ENCODE results near the gene CDHR5. TPM values are rescaled to one million over a fixed set of nuclear protein-coding genes. Genes with fewer than 3 reads are reported as not detected.

The CDHR5 gene
- total RNA-seq, 1 donor = not detected

DNA sequence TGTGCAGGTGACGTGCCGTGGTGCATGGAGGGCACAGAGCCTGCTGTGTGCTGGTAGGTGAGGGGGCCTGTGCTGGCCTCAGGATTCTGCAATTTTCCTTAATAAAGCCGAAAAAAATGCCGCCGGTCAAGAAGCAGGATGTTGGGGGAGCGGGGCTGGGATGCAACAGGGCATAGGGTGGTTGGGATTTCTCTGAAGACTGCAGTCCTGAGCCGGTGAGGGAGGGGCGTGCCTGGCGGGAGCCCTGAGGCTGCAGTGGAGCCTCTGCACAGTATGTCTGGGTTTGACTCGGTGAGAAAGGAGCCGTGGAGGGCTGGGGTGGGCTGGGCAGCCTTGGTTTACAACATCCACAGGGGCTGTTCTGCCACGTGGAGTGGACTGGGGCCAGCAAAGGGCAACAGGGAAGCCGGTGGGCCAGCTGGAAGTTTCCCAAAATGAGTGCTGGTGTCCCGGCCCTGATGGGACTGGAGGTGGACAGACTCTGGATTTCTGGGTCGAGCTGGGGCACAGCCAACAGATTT, 1.3 kb downstream of the CDHR5 start:
- H3K4me3 ChIP-seq (ENCODE audit: low read depth, low read length) = no peak overlapping the region
- no peak for TF ChIP-seq CTCF (IDR thresholded peaks at IDR 0.05; ENCODE audit: insufficient read depth, low read length)
- no peak for DNase-seq (ENCODE audit: low read depth)

DNA sequence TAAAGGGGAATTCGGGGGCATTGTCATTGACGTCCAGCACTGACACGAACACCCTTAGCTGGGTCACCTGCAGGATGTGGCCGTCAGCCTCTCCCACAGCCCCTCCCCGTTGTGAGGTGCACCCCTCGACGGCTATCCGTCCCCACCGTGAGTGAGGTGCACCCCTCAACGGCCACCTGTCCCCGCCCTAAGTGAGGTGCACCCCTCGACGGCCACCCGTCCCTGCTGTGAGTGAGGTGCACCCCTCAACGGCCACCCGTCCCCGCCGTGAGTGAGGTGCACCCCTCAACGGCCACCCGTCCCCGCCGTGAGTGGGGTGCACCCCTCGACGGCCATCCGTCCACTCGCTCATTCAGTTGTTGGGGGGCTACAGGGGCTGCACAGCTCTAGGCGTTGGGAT, 2.9 kb downstream of the CDHR5 start:
- no peak overlapping the region for H3K4me3 ChIP-seq (ENCODE audit: low read depth, low read length)
- DNase-seq (ENCODE audit: low read depth) = no peak
- TF ChIP-seq CTCF (IDR thresholded peaks at IDR 0.05; ENCODE audit: insufficient read depth, low read length) = no peak

GRCh38 chr11:620935-621814, 3.6 kb downstream of the CDHR5 start:
- H3K4me3 ChIP-seq (ENCODE audit: low read depth, low read length) = no peak overlapping the region
- DNase-seq (ENCODE audit: low read depth) = no peak
- TF ChIP-seq CTCF (IDR thresholded peaks at IDR 0.05; ENCODE audit: insufficient read depth, low read length) = no peak

DNA sequence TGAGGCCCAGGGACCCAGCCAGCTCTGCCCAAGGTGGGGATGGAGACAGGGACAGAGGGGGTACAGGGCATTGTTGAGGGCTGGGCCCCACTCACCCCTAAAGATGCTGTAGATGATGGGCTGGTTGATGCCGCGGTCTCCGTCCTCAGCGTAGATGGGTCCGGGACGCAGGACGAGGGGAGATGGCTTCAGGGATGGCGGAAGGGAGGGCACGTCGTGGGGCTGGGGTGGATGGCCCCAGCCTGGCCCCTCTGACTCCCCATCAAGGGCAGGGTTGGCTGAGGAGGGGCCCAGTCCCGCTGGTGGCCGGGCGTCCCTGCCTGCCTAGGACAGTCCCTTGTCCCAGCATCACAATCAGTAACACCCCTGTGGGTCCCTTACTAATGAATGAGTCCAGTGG, 4.6 kb downstream of the CDHR5 start:
- DNase-seq (ENCODE audit: low read depth) = no peak
- H3K4me3 ChIP-seq (ENCODE audit: low read depth, low read length) = no peak overlapping the region
- TF ChIP-seq CTCF (IDR thresholded peaks at IDR 0.05; ENCODE audit: insufficient read depth, low read length) = no peak

DNA sequence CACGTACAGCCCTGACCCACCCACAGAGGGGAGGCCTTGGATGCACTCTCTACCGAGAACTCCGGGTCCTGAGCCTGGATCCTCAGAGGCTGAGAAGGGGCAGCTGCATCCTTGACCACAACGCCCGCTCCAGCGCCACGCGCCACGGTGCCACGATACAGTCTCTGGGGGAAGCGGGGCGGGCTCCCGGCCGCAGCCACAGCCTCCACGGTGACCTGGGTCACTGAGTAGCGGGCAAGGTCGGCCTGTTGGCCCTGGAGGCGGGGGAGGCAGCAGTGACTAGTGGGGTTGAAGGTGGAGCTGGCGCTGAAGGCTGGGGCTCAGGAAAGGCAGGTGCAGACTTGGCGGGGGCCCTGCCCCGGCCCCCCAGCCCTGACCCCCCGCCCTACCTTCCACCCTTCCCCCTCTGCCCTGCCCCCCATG, 5.1 kb downstream of the CDHR5 start:
- no peak for TF ChIP-seq CTCF (IDR thresholded peaks at IDR 0.05; ENCODE audit: insufficient read depth, low read length)
- H3K4me3 ChIP-seq (ENCODE audit: low read depth, low read length) = no peak overlapping the region
- DNase-seq (ENCODE audit: low read depth) = no peak

- H3K4me3 ChIP-seq (ENCODE audit: low read depth, low read length) = no peak overlapping the region
- TF ChIP-seq CTCF (IDR thresholded peaks at IDR 0.05; ENCODE audit: insufficient read depth, low read length) = no peak
- DNase-seq (ENCODE audit: low read depth) = no peak
Measured at GRCh38 chr11:618856-619627, 5.7 kb downstream of the CDHR5 start.
